ENCODE measurements around the gene CDKAL1.

The CDKAL1 gene

GRCh38 chr6:20877008-20877937 is 343.0 kb downstream of the CDKAL1 start:
- DNase-seq (ENCODE audit: low read depth in 2 of 2), result no peak

- no peak for DNase-seq (ENCODE audit: low read depth in 2 of 2)
These were observed 344.9 kb downstream of the CDKAL1 start for GRCh38 chr6:20879121-20879520.

GRCh38 chr6:20879526-20879925 is 345.3 kb downstream of the CDKAL1 start:
- no peak for DNase-seq (ENCODE audit: low read depth in 2 of 2)

GRCh38 chr6:20881365-20881764 is 347.1 kb downstream of the CDKAL1 start:
- DNase-seq (ENCODE audit: low read depth in 2 of 2), result no peak

- DNase-seq (ENCODE audit: low read depth in 2 of 2), result no peak
These were observed 347.8 kb downstream of the CDKAL1 start for GRCh38 chr6:20882014-20882413.

- no peak for DNase-seq (ENCODE audit: low read depth in 2 of 2)
These were observed 350.8 kb downstream of the CDKAL1 start for GRCh38 chr6:20885076-20885475.

GRCh38 chr6:20891161-20891560 is 356.9 kb downstream of the CDKAL1 start:
- DNase-seq (ENCODE audit: low read depth in 2 of 2), result no peak

GRCh38 chr6:20892365-20892764 is 358.1 kb downstream of the CDKAL1 start:
- DNase-seq (ENCODE audit: low read depth in 2 of 2), result no peak

GRCh38 chr6:20893412-20893811 is 359.2 kb downstream of the CDKAL1 start:
- no peak for DNase-seq (ENCODE audit: low read depth in 2 of 2)

- no peak for DNase-seq (ENCODE audit: low read depth in 2 of 2)
These were observed 366.3 kb downstream of the CDKAL1 start for GRCh38 chr6:20900389-20901160.

GRCh38 chr6:20905377-20905776 is 371.1 kb downstream of the CDKAL1 start:
- no peak for DNase-seq (ENCODE audit: low read depth in 2 of 2)

- no peak for DNase-seq (ENCODE audit: low read depth in 2 of 2)
These were observed 372.7 kb downstream of the CDKAL1 start for GRCh38 chr6:20906945-20907344.

GRCh38 chr6:20907486-20908071 is 373.3 kb downstream of the CDKAL1 start:
- no peak for DNase-seq (ENCODE audit: low read depth in 2 of 2)

- no peak for DNase-seq (ENCODE audit: low read depth in 2 of 2)
These were observed 375.4 kb downstream of the CDKAL1 start for GRCh38 chr6:20909621-20910020.

GRCh38 chr6:20911712-20912111 is 377.5 kb downstream of the CDKAL1 start:
- DNase-seq (ENCODE audit: low read depth in 2 of 2), result no peak

GRCh38 chr6:20915156-20915555 is 380.9 kb downstream of the CDKAL1 start:
- DNase-seq (ENCODE audit: low read depth in 2 of 2), result no peak

GRCh38 chr6:20915626-20916025 is 381.4 kb downstream of the CDKAL1 start:
- DNase-seq (ENCODE audit: low read depth in 2 of 2), result no peak

- DNase-seq (ENCODE audit: low read depth in 2 of 2), result no peak
These were observed 381.8 kb downstream of the CDKAL1 start for GRCh38 chr6:20916086-20916485.

- DNase-seq (ENCODE audit: low read depth in 2 of 2), result no peak
These were observed 384.6 kb downstream of the CDKAL1 start for GRCh38 chr6:20918868-20919267.

- no peak for DNase-seq (ENCODE audit: low read depth in 2 of 2)
These were observed 385.6 kb downstream of the CDKAL1 start for GRCh38 chr6:20919677-20920385.

- DNase-seq (ENCODE audit: low read depth in 2 of 2), result no peak
These were observed 387.3 kb downstream of the CDKAL1 start for GRCh38 chr6:20921578-20921977.

- no peak for DNase-seq (ENCODE audit: low read depth in 2 of 2)
These were observed 388.5 kb downstream of the CDKAL1 start for GRCh38 chr6:20922743-20923142.
